ENCODE measurements around the gene TBC1D3B. TPM values are rescaled to one million over a fixed set of nuclear protein-coding genes. Genes with fewer than 3 reads are reported as not detected.

TBC1D3B gene
- total RNA-seq, 1 experiment from 2014 or later = 11.3 TPM

GRCh38 chr17:36183001-36183971, 6.8 kb upstream of the TBC1D3B start:
- peak overlapping the region; percentile 17; the same call in 1 of the 2 replicates for H3K27ac ChIP-seq (ENCODE audit: low read depth, low read length)
- H3K36me3 ChIP-seq (ENCODE audit: control insufficient read depth in 1 of 2, insufficient read depth in 2 of 2, low read length in 2 of 2) = no peaks in the 10 kb centered on the region
- TF ChIP-seq SRF (IDR thresholded peaks at IDR 0.05; ENCODE audit: low read depth) = no peak
- no peak for TF ChIP-seq EZH2phosphoT487 (IDR thresholded peaks at IDR 0.05; ENCODE audit: borderline replicate concordance)
- TF ChIP-seq ZFX (IDR thresholded peaks at IDR 0.05) = peak; percentile 89
- TF ChIP-seq EZH2 (IDR thresholded peaks at IDR 0.05) = no peak
- TF ChIP-seq POLR2AphosphoS5 (IDR thresholded peaks at IDR 0.05; ENCODE audit: low read depth, low read length) = peak; percentile 81
- TF ChIP-seq YY1 (IDR thresholded peaks at IDR 0.05; ENCODE audit: extremely low read depth, insufficient replicate concordance, low read depth, low read length) = no peak
- no peak for TF ChIP-seq REST (IDR thresholded peaks at IDR 0.05; ENCODE audit: low read depth)
- POLR2A ChIA-PET = interaction anchor here (0.7 to 1.5 kb wide), 3 partner anchors 10 to 1784 kb away, joined by 3 to 12 read pairs (median 7); no protein-coding TSS in a partner anchor
- H3K9ac ChIP-seq (ENCODE audit: low read length) = peak overlapping the region; percentile 71
- H3K27me3 ChIP-seq (ENCODE audit: insufficient read depth, low read length) = no peaks in the 10 kb centered on the region
- RAD21 ChIA-PET (ENCODE audit: low non-redundant PET in 1 of 2, low total read pairs in 2 of 2, uncharacterized antibody in 2 of 2, unreplicated experiment in 2 of 2) = interaction anchor here (0.6 to 1.2 kb wide), 3 partner anchors 10 to 35 kb away, joined by 3 to 8 read pairs (median 3); no protein-coding TSS in a partner anchor
- no TSS peak for BruUV-seq (replicated peaks)
- DNase-seq (ENCODE audit: low read depth, low spot score) (peak; percentile 39), ATAC-seq (peak; percentile 93)
- CTCF ChIA-PET = interaction anchor here (0.7 to 1.6 kb wide), 4 partner anchors 12 to 300 kb away, joined by 4 to 12 read pairs (median 6); no protein-coding TSS in a partner anchor
- H3K79me2 ChIP-seq (ENCODE audit: insufficient read depth, low read length) = no peaks in the 10 kb centered on the region
- H4K20me1 ChIP-seq (ENCODE audit: insufficient read depth) = no peaks in the 10 kb centered on the region
- intact Hi-C loops (cut with micrococcal nuclease) = loop anchor here (1.0 kb wide), 1 partner anchor 8 kb away; no protein-coding TSS in a partner anchor
- peak overlapping the region; percentile 81 for H3K4me2 ChIP-seq (ENCODE audit: low read length)
- peak overlapping the region; percentile 79 for H2AFZ ChIP-seq (ENCODE audit: low read depth, low read length, poor library complexity, severe bottlenecking)
- peaks cover 0 to 14% of the 10 kb centered on the region in 2 experiments; a peak in 3 of 4 replicates for H3K4me1 ChIP-seq (ENCODE audit: control insufficient read depth in 1 of 2, insufficient read depth in 2 of 2, low read length in 2 of 2)
- H3K9me2 ChIP-seq (ENCODE audit: insufficient read depth) = no peaks in the 10 kb centered on the region
- H3K4me3 ChIP-seq (replicated peaks in 1 of 2; ENCODE audit: low read depth in 1 of 2, low read length in 2 of 2) = peak overlapping the region; percentile 63 to 68
- no peaks in the 10 kb centered on the region for H3K9me3 ChIP-seq (ENCODE audit: control insufficient read depth in 1 of 2, insufficient read depth in 1 of 2, low read depth in 1 of 2, low read length in 2 of 2)
